ENCODE measurements around the gene PPP1R14D. TPM values are rescaled to one million over a fixed set of nuclear protein-coding genes. Genes with fewer than 3 reads are reported as not detected.
A peak's percentile ranks its signal among the peaks of the same experiment; 100 is the strongest.

Gene PPP1R14D
- total RNA-seq, 1 experiment from 2014 or later: 0.33 TPM

DNA sequence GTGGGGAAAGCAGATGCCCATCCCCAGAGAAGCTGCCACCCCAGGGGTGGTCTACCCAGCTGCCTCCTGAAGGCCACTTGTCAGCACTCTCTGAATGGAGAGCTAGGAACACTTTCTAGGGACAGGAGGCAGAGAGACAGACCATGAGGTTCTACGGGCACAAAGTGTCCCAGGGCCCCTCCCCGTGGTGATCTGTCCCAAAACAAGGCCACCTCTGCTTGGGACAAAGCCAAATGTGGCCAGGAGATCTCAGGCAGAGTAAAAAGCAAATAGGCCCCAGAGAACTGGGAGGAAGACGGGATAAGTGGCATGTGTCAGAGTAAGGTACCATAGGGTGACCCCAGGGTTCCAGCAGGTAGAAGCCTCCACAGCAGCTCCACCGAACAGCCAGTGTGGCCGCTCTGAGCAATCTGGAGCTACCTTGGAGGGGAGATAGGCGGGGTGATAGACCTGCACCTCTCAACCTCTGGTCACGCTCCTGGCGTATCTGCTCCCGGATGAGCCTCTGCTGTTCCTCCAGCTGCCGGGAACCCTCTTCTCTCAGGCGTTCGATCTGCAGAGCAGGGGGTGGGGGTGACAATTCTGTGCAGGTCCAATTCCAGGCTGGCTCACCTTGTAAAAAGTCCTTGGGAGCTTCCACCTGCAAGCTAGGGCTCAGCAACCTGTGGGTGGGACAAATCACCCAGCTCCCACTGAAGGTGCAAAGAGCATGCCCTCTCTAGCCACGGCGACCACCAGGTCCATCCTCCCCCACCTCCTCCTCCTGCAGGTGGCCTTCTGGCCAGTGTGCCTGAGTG, 52.6 kb downstream of the PPP1R14D start:
- intact Hi-C loops (cut with micrococcal nuclease): no loop called here
- DNase-seq: no peak
- H3K4me1 ChIP-seq (ENCODE audit: insufficient read depth, low read length): peaks cover 17% of the 10 kb centered on the region
- CTCF ChIA-PET: interaction anchor here (0.5 to 1.2 kb wide), 8 partner anchors 8 to 334 kb away, joined by 3 to 14 read pairs (median 5); partner anchors contain the start of genes GCHFR and VPS18
- H2AFZ ChIP-seq (ENCODE audit: low read length): no peak overlapping the region
- no peaks in the 10 kb centered on the region for H3F3A ChIP-seq (ENCODE audit: low read length, unreplicated experiment)
- ATAC-seq: no peak
- TF ChIP-seq EZH2 (IDR thresholded peaks at IDR 0.05; ENCODE audit: low read length, unreplicated experiment): no peak
- no peak for TF ChIP-seq EZH2phosphoT487 (IDR thresholded peaks at IDR 0.05; ENCODE audit: borderline replicate concordance, low read length)
- TF ChIP-seq CTCF (conservative IDR thresholded peaks at IDR 0.05; ENCODE audit: low read depth, low read length): no peak
- H3K9me3 ChIP-seq (ENCODE audit: low read length): no peaks in the 10 kb centered on the region
- no peak overlapping the region for H3K4me3 ChIP-seq (ENCODE audit: low read length)
- peak overlapping the region; percentile 48 for H3K4me2 ChIP-seq (ENCODE audit: low read length)
- peak overlapping the region; percentile 66 for H3K27ac ChIP-seq (ENCODE audit: low read length)
- POLR2A ChIA-PET (ENCODE audit: unreplicated experiment): interaction anchor here (0.6 to 1.0 kb wide), 2 partner anchors 22 to 81 kb away, joined by 3 read pairs; partner anchors contain the start of gene RAD51
- no peaks in the 10 kb centered on the region for H3K9me2 ChIP-seq (replicated peaks; ENCODE audit: low read length)
- H4K20me1 ChIP-seq (ENCODE audit: low read length): no peaks in the 10 kb centered on the region
- peak overlapping the region; percentile 29; the same call in 1 of the 2 replicates for H3K9ac ChIP-seq (ENCODE audit: low read length)
- no peaks in the 10 kb centered on the region for H3K27me3 ChIP-seq (ENCODE audit: low read length)
- H3K79me2 ChIP-seq (ENCODE audit: low read length): no peaks in the 10 kb centered on the region
- peaks cover 18% of the 10 kb centered on the region for H3K36me3 ChIP-seq (ENCODE audit: low read depth, low read length)
- no TSS peak for BruUV-seq (replicated peaks)

- CTCF ChIA-PET: no interaction called here
- Histone ChIP-seq H3K36me3 (ENCODE audit: low read depth, low read length) (peaks cover 18% of the 10 kb centered on the region), H3K79me2 (ENCODE audit: low read length) (no peaks in the 10 kb centered on the region), H3K27me3 (ENCODE audit: low read length) (no peaks in the 10 kb centered on the region), H3K9me3 (ENCODE audit: low read length) (no peaks in the 10 kb centered on the region), H4K20me1 (ENCODE audit: low read length) (no peaks in the 10 kb centered on the region), H3K4me3 (ENCODE audit: low read length) (no peak overlapping the region), H3K4me1 (ENCODE audit: insufficient read depth, low read length) (peaks cover 25% of the 10 kb centered on the region), H3K27ac (ENCODE audit: low read length) (no peak overlapping the region), H3K9me2 (replicated peaks; ENCODE audit: low read length) (no peaks in the 10 kb centered on the region), H3F3A (ENCODE audit: low read length, unreplicated experiment) (no peaks in the 10 kb centered on the region), H3K4me2 (ENCODE audit: low read length) (no peak overlapping the region), H2AFZ (ENCODE audit: low read length) (no peak overlapping the region), H3K9ac (ENCODE audit: low read length) (no peak overlapping the region)
- intact Hi-C loops (cut with micrococcal nuclease): no loop called here
- no peak for TF ChIP-seq CTCF (conservative IDR thresholded peaks at IDR 0.05; ENCODE audit: low read depth, low read length)
- TF ChIP-seq EZH2phosphoT487 (IDR thresholded peaks at IDR 0.05; ENCODE audit: borderline replicate concordance, low read length): no peak
- TF ChIP-seq EZH2 (IDR thresholded peaks at IDR 0.05; ENCODE audit: low read length, unreplicated experiment): no peak
- POLR2A ChIA-PET (ENCODE audit: unreplicated experiment): no interaction called here
- ATAC-seq (no peak), DNase-seq (no peak)
- BruUV-seq (replicated peaks): no TSS peak
These were observed 53.5 kb downstream of the PPP1R14D start for GRCh38 chr15:40775007-40775406.

DNA sequence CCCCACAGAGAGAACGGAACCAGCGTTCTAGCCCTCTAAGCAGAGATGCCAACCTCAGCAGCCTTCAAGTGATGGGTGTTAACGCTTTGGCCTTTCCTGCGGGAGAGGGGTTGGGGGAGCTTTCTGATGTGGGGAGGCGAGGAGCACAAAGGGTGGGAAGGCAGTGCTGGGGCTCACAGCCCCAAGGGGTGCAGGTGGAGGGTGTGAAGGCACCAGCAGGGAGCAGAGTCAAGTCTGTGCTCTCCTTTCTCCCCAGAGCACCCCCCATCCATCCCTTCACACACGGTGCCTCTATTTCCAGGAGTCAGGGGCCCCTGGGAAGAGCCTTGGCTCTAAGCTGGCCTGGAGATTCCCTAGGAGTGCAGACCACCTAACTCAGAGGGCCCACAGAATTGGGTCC, 54.6 kb downstream of the PPP1R14D start:
- POLR2A ChIA-PET (ENCODE audit: unreplicated experiment): no interaction called here
- no peaks in the 10 kb centered on the region for H3F3A ChIP-seq (ENCODE audit: low read length, unreplicated experiment)
- intact Hi-C loops (cut with micrococcal nuclease): no loop called here
- no TSS peak for BruUV-seq (replicated peaks)
- H3K9me3 ChIP-seq (ENCODE audit: low read length): no peaks in the 10 kb centered on the region
- H3K4me1 ChIP-seq (ENCODE audit: insufficient read depth, low read length): peaks cover 37% of the 10 kb centered on the region
- no peaks in the 10 kb centered on the region for H3K27me3 ChIP-seq (ENCODE audit: low read length)
- no peak overlapping the region for H3K9ac ChIP-seq (ENCODE audit: low read length)
- TF ChIP-seq EZH2 (IDR thresholded peaks at IDR 0.05; ENCODE audit: low read length, unreplicated experiment) (no peak), CTCF (conservative IDR thresholded peaks at IDR 0.05; ENCODE audit: low read depth, low read length) (no peak), EZH2phosphoT487 (IDR thresholded peaks at IDR 0.05; ENCODE audit: borderline replicate concordance, low read length) (no peak)
- H3K9me2 ChIP-seq (replicated peaks; ENCODE audit: low read length): no peaks in the 10 kb centered on the region
- H3K36me3 ChIP-seq (ENCODE audit: low read depth, low read length): peaks cover 18% of the 10 kb centered on the region
- H2AFZ ChIP-seq (ENCODE audit: low read length): no peak overlapping the region
- H4K20me1 ChIP-seq (ENCODE audit: low read length): no peaks in the 10 kb centered on the region
- H3K27ac ChIP-seq (ENCODE audit: low read length): no peak overlapping the region
- CTCF ChIA-PET: no interaction called here
- ATAC-seq (no peak), DNase-seq (no peak)
- H3K79me2 ChIP-seq (ENCODE audit: low read length): no peaks in the 10 kb centered on the region
- no peak overlapping the region for H3K4me2 ChIP-seq (ENCODE audit: low read length)
- no peak overlapping the region for H3K4me3 ChIP-seq (ENCODE audit: low read length)
